GM13976 (cell line): ENCODE measurements around the gene HLA-DPB1.

Experiments
- DNase-seq: peaks from one replicate; pipeline ENCODE4 v3.0.0; 2012; ENCODE audit warnings: low spot score
- CTCF ChIP-seq: IDR thresholded peaks from 2 replicates; pipeline ENCODE4 v1.5.1; 2012; ENCODE audit warnings: borderline replicate concordance, mild to moderate bottlenecking; ENCODE audit not compliant: insufficient read depth; ENCODE audit errors: extremely low read depth, missing control alignments, control extremely low read depth
- in situ Hi-C: fragments of 300-500 bp; cut with MboI; formaldehyde crosslinking; loops from one replicate; pipeline ENCODE4 v1.12.0; 2022; ENCODE audit warnings: low sequenced_read_pairs, mixed read lengths, inconsistent platforms; ENCODE audit not compliant: unreplicated experiment

Gene HLA-DPB1

GRCh38 chr6:33128318-33128717, 52.5 kb downstream of the HLA-DPB1 start:
- DNase-seq, result peak; percentile 63
- TF ChIP-seq CTCF, result no peak
- in situ Hi-C loops, result no loop called here

GRCh38 chr6:33132081-33132524, 56.3 kb downstream of the HLA-DPB1 start:
- in situ Hi-C loops, result no loop called here
- TF ChIP-seq CTCF, result no peak
- no peak for DNase-seq

- DNase-seq, result no peak
- in situ Hi-C loops, result no loop called here
- no peak for TF ChIP-seq CTCF
These were observed 60.6 kb downstream of the HLA-DPB1 start for GRCh38 chr6:33136310-33136900.
